ENCODE measurements around the gene OPTC.

DNA sequence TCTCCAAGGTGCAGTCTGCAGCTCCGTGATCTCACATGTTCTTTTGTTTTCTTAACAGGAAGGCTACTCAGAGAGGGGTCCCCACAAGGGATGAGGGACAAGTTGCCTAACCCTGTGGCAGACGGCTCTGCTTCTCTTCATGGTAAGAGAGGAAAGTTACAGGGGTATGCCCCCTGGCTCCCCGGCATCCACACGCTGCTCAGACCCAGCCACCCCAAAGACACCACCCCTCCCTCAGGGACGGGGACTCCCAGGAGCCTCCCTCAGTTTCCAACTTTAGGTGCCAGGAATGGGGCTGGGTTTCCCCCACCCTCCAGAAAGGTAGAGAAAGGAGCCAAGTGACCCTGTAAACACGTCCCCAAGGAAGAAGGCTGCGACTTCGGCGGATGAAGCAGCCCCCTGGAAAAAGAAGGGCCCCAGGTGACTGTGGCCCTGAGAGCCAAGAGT, 19.7 kb downstream of the OPTC start:
- TF ChIP-seq POLR2AphosphoS5 (IDR thresholded peaks at IDR 0.05; ENCODE audit: borderline replicate concordance, low read depth, low read length) (no peak), EZH2 (IDR thresholded peaks at IDR 0.05) (no peak), FOXP2 (optimal IDR thresholded peaks at IDR 0.05; ENCODE audit: control extremely low read depth, extremely low read length, insufficient read depth) (no peak)

Measured in SK-N-MC (cell line).